GM21367 (cell line): Measurements from ENCODE around the gene RELT.

Experiments used
- ATAC-seq: cut with Tn5 transposase; IDR thresholded peaks from one replicate; pipeline ENCODE4 v1.9.1; 2021; ENCODE audit not compliant: unreplicated experiment

RELT gene

GRCh38 chr11:73346186-73346935, 29.8 kb upstream of the RELT start:
- ATAC-seq: no peak

GRCh38 chr11:73347067-73347466, 29.1 kb upstream of the RELT start:
- ATAC-seq: no peak

- no peak for ATAC-seq
Measured at GRCh38 chr11:73348838-73349237, 27.4 kb upstream of the RELT start.

- ATAC-seq: no peak
Measured at GRCh38 chr11:73349633-73350032, 26.6 kb upstream of the RELT start.

- ATAC-seq: no peak
Measured at GRCh38 chr11:73350908-73351636, 25.1 kb upstream of the RELT start.

- no peak for ATAC-seq
Measured at GRCh38 chr11:73353422-73353821, 22.8 kb upstream of the RELT start.

- ATAC-seq: no peak
Measured at GRCh38 chr11:73355109-73355508, 21.1 kb upstream of the RELT start.

GRCh38 chr11:73356979-73357860, 19.0 kb upstream of the RELT start:
- ATAC-seq: no peak

- no peak for ATAC-seq
Measured at GRCh38 chr11:73358071-73358470, 18.1 kb upstream of the RELT start.

- no peak for ATAC-seq
Measured at GRCh38 chr11:73359341-73359740, 16.9 kb upstream of the RELT start.

GRCh38 chr11:73359930-73360742, 16.1 kb upstream of the RELT start:
- no peak for ATAC-seq

GRCh38 chr11:73360743-73361369, 15.3 kb upstream of the RELT start:
- ATAC-seq: no peak

GRCh38 chr11:73361953-73362776, 14.0 kb upstream of the RELT start:
- ATAC-seq: no peak

- ATAC-seq: no peak
Measured at GRCh38 chr11:73363147-73363546, 13.1 kb upstream of the RELT start.

GRCh38 chr11:73365352-73366264, 10.6 kb upstream of the RELT start:
- ATAC-seq: no peak

- no peak for ATAC-seq
Measured at GRCh38 chr11:73366265-73366610, 10.0 kb upstream of the RELT start.

GRCh38 chr11:73366953-73367352, 9.2 kb upstream of the RELT start:
- no peak for ATAC-seq

GRCh38 chr11:73367482-73368024, 8.6 kb upstream of the RELT start:
- no peak for ATAC-seq
